ENCODE data around the gene MGAT4C. TPM values are rescaled to one million over a fixed set of nuclear protein-coding genes. Genes with fewer than 3 reads are reported as not detected.

The MGAT4C gene
- total and polyA plus RNA-seq, 2 experiments from 2014 or later: 0.33 to 0.44 TPM

GRCh38 chr12:86213012-86213411 lies 43.2 kb downstream of the MGAT4C start:
- Histone ChIP-seq H3K27ac (no peak overlapping the region), H3K9me3 (ENCODE audit: low read depth) (no peaks in the 10 kb centered on the region), H3K4me1 (ENCODE audit: low read depth) (no peaks in the 10 kb centered on the region), H3K36me3 (no peaks in the 10 kb centered on the region), H3K4me3 (no peak overlapping the region), H3K27me3 (no peaks in the 10 kb centered on the region)
- DNase-seq (ENCODE audit: low read depth in 1 of 2, low spot score in 1 of 2): no peak
- no peak for TF ChIP-seq CTCF (IDR thresholded peaks at IDR 0.05; ENCODE audit: low read depth, low read length)

- no peaks in the 10 kb centered on the region for H3K36me3 ChIP-seq
- TF ChIP-seq CTCF (IDR thresholded peaks at IDR 0.05; ENCODE audit: low read depth, low read length): no peak
- H3K27ac ChIP-seq: no peak overlapping the region
- no peak for DNase-seq (ENCODE audit: low read depth in 1 of 2, low spot score in 1 of 2)
- peaks cover 4% of the 10 kb centered on the region for H3K9me3 ChIP-seq (ENCODE audit: low read depth)
- H3K27me3 ChIP-seq: no peaks in the 10 kb centered on the region
- H3K4me1 ChIP-seq (ENCODE audit: low read depth): no peaks in the 10 kb centered on the region
- no peak overlapping the region for H3K4me3 ChIP-seq
Measured at GRCh38 chr12:86198696-86199444, 57.3 kb downstream of the MGAT4C start.

- no peaks in the 10 kb centered on the region for H3K4me1 ChIP-seq (ENCODE audit: low read depth)
- no peak overlapping the region for H3K27ac ChIP-seq
- no peak for DNase-seq (ENCODE audit: low read depth in 1 of 2, low spot score in 1 of 2)
- no peaks in the 10 kb centered on the region for H3K36me3 ChIP-seq
- TF ChIP-seq CTCF (IDR thresholded peaks at IDR 0.05; ENCODE audit: low read depth, low read length): no peak
- no peaks in the 10 kb centered on the region for H3K9me3 ChIP-seq (ENCODE audit: low read depth)
- no peak overlapping the region for H3K4me3 ChIP-seq
- H3K27me3 ChIP-seq: no peaks in the 10 kb centered on the region
Measured at GRCh38 chr12:86196465-86196864, 59.7 kb downstream of the MGAT4C start.

- no peak overlapping the region for H3K4me3 ChIP-seq
- no peaks in the 10 kb centered on the region for H3K4me1 ChIP-seq (ENCODE audit: low read depth)
- no peak for TF ChIP-seq CTCF (IDR thresholded peaks at IDR 0.05; ENCODE audit: low read depth, low read length)
Measured at GRCh38 chr12:86194721-86195120, 61.5 kb downstream of the MGAT4C start.

GRCh38 chr12:86193931-86194330 lies 62.3 kb downstream of the MGAT4C start:
- TF ChIP-seq CTCF (IDR thresholded peaks at IDR 0.05; ENCODE audit: low read depth, low read length): no peak
- Histone ChIP-seq H3K9me3 (ENCODE audit: low read depth) (no peaks in the 10 kb centered on the region), H3K36me3 (no peaks in the 10 kb centered on the region), H3K4me1 (ENCODE audit: low read depth) (no peaks in the 10 kb centered on the region), H3K27ac (no peak overlapping the region), H3K27me3 (no peaks in the 10 kb centered on the region), H3K4me3 (no peak overlapping the region)
- DNase-seq (ENCODE audit: low read depth in 1 of 2, low spot score in 1 of 2): peak in 1 of 2 donors; percentile 16

More at GRCh38 chr12:86194721-86195120, 61.5 kb downstream of the MGAT4C start:
- no peak overlapping the region for H3K27ac ChIP-seq
- H3K9me3 ChIP-seq (ENCODE audit: low read depth): no peaks in the 10 kb centered on the region
- no peaks in the 10 kb centered on the region for H3K27me3 ChIP-seq
- no peak for DNase-seq (ENCODE audit: low read depth in 1 of 2, low spot score in 1 of 2)
- no peaks in the 10 kb centered on the region for H3K36me3 ChIP-seq
